ENCODE results near the gene NECAP2.

GRCh38 chr1:16462773-16463330 is 22.3 kb downstream of the NECAP2 start:
- TF ChIP-seq, protein P1, sequence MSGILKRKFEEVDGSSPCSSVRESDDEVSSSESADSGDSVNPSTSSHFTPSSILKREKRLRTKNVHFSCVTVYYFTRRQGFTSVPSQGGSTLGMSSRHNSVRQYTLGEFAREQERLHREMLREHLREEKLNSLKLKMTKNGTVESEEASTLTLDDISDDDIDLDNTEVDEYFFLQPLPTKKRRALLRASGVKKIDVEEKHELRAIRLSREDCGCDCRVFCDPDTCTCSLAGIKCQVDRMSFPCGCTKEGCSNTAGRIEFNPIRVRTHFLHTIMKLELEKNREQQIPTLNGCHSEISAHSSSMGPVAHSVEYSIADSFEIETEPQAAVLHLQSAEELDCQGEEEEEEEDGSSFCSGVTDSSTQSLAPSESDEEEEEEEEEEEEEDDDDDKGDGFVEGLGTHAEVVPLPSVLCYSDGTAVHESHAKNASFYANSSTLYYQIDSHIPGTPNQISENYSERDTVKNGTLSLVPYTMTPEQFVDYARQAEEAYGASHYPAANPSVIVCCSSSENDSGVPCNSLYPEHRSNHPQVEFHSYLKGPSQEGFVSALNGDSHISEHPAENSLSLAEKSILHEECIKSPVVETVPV (CRISPR knock-in tag; IDR thresholded peaks at IDR 0.05) = no peak
- no peak for TF ChIP-seq ZNF8 (CRISPR knock-in tag; IDR thresholded peaks at IDR 0.05)
- TF ChIP-seq ZC3H10 (CRISPR knock-in tag; IDR thresholded peaks at IDR 0.05) = no peak
- TF ChIP-seq, protein P2, sequence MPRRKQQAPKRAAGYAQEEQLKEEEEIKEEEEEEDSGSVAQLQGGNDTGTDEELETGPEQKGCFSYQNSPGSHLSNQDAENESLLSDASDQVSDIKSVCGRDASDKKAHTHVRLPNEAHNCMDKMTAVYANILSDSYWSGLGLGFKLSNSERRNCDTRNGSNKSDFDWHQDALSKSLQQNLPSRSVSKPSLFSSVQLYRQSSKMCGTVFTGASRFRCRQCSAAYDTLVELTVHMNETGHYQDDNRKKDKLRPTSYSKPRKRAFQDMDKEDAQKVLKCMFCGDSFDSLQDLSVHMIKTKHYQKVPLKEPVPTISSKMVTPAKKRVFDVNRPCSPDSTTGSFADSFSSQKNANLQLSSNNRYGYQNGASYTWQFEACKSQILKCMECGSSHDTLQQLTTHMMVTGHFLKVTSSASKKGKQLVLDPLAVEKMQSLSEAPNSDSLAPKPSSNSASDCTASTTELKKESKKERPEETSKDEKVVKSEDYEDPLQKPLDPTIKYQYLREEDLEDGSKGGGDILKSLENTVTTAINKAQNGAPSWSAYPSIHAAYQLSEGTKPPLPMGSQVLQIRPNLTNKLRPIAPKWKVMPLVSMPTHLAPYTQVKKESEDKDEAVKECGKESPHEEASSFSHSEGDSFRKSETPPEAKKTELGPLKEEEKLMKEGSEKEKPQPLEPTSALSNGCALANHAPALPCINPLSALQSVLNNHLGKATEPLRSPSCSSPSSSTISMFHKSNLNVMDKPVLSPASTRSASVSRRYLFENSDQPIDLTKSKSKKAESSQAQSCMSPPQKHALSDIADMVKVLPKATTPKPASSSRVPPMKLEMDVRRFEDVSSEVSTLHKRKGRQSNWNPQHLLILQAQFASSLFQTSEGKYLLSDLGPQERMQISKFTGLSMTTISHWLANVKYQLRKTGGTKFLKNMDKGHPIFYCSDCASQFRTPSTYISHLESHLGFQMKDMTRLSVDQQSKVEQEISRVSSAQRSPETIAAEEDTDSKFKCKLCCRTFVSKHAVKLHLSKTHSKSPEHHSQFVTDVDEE (CRISPR knock-in tag; IDR thresholded peaks at IDR 0.05) = no peak
- TF ChIP-seq, protein P3, sequence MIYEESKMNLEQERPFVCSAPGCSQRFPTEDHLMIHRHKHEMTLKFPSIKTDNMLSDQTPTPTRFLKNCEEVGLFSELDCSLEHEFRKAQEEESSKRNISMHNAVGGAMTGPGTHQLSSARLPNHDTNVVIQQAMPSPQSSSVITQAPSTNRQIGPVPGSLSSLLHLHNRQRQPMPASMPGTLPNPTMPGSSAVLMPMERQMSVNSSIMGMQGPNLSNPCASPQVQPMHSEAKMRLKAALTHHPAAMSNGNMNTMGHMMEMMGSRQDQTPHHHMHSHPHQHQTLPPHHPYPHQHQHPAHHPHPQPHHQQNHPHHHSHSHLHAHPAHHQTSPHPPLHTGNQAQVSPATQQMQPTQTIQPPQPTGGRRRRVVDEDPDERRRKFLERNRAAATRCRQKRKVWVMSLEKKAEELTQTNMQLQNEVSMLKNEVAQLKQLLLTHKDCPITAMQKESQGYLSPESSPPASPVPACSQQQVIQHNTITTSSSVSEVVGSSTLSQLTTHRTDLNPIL (CRISPR knock-in tag; IDR thresholded peaks at IDR 0.05; ENCODE audit: low read depth) = no peak
- TF ChIP-seq TCF4 (CRISPR knock-in tag; IDR thresholded peaks at IDR 0.05; ENCODE audit: borderline replicate concordance) = no peak
- no peak for TF ChIP-seq ZFP30 (CRISPR knock-in tag; IDR thresholded peaks at IDR 0.05)
- TF ChIP-seq ESRRG (CRISPR knock-in tag; IDR thresholded peaks at IDR 0.05) = no peak
- no peak for TF ChIP-seq PATZ1 (CRISPR knock-in tag; IDR thresholded peaks at IDR 0.05; ENCODE audit: borderline replicate concordance)

Data from SK-N-SH treated with all-trans-retinoic acid at 6 μM for 48 hours (cell line).